ENCODE data around the gene CDHR2. TPM values are rescaled to one million over a fixed set of nuclear protein-coding genes. Genes with fewer than 3 reads are reported as not detected.

Gene CDHR2
- total RNA-seq, 2 donors from 2014 or later = 0.37 to 0.89 TPM

GRCh38 chr5:176560364-176560763 is 11.2 kb downstream of the CDHR2 start:
- peaks cover 4% of the 10 kb centered on the region for H3K9me3 Mint-ChIP-seq
- H3K4me1 Mint-ChIP-seq = no peaks in the 10 kb centered on the region
- H3K4me3 Mint-ChIP-seq = no peak overlapping the region
- Histone ChIP-seq H3K27ac (ENCODE audit: low read depth, low read length) (no peak overlapping the region), H3K36me3 (ENCODE audit: control insufficient read depth, insufficient read depth, low read length) (no peaks in the 10 kb centered on the region), H3K9me3 (ENCODE audit: control insufficient read depth, low read length) (no peaks in the 10 kb centered on the region), H3K27me3 (ENCODE audit: control insufficient read depth, insufficient read depth, low read length, poor library complexity, severe bottlenecking) (no peaks in the 10 kb centered on the region), H3K4me1 (ENCODE audit: control insufficient read depth, insufficient read depth, low read length) (peaks cover 2% of the 10 kb centered on the region), H3K9ac (ENCODE audit: extremely low read depth, low read length, poor library complexity, severe bottlenecking) (no peak overlapping the region), H3K4me3 (ENCODE audit: low read length) (no peak overlapping the region)
- no peaks in the 10 kb centered on the region for H3K36me3 Mint-ChIP-seq (ENCODE audit: low read depth)
- no peak for TF ChIP-seq CTCF (conservative IDR thresholded peaks at IDR 0.05)
- no peak overlapping the region for H3K27ac Mint-ChIP-seq
- 92 to 96% methylated on average over 7 of the region's 8 CpGs for WGBS, 2 experiments (ENCODE audit: insufficient coverage in 1 of 2, insufficient read length in 1 of 2)
- no peaks in the 10 kb centered on the region for H3K27me3 Mint-ChIP-seq (ENCODE audit: insufficient read depth)
- peak; percentile 35 for DNase-seq

GRCh38 chr5:176561259-176561658 is 12.1 kb downstream of the CDHR2 start:
- no peak overlapping the region for H3K4me3 ChIP-seq (ENCODE audit: low read length)
- H3K36me3 Mint-ChIP-seq (ENCODE audit: low read depth) = no peaks in the 10 kb centered on the region
- DNase-seq = no peak
- H3K4me1 ChIP-seq (ENCODE audit: control insufficient read depth, insufficient read depth, low read length) = peaks cover 6% of the 10 kb centered on the region
- H3K9ac ChIP-seq (ENCODE audit: extremely low read depth, low read length, poor library complexity, severe bottlenecking) = no peak overlapping the region
- H3K9me3 ChIP-seq (ENCODE audit: control insufficient read depth, low read length) = no peaks in the 10 kb centered on the region
- no peaks in the 10 kb centered on the region for H3K27me3 Mint-ChIP-seq (ENCODE audit: insufficient read depth)
- no peak overlapping the region for H3K27ac ChIP-seq (ENCODE audit: low read depth, low read length)
- H3K27me3 ChIP-seq (ENCODE audit: control insufficient read depth, insufficient read depth, low read length, poor library complexity, severe bottlenecking) = no peaks in the 10 kb centered on the region
- H3K4me3 Mint-ChIP-seq = no peak overlapping the region
- 89% methylated on average over 3 of the region's 3 CpGs; no CpG with 5 or more reads in 1 of the 2 experiments for WGBS, 2 experiments (ENCODE audit: insufficient coverage in 1 of 2, insufficient read length in 1 of 2)
- H3K9me3 Mint-ChIP-seq = peaks cover 11% of the 10 kb centered on the region
- peaks cover 7% of the 10 kb centered on the region for H3K4me1 Mint-ChIP-seq
- H3K27ac Mint-ChIP-seq = no peak overlapping the region
- no peak for TF ChIP-seq CTCF (conservative IDR thresholded peaks at IDR 0.05)
- no peaks in the 10 kb centered on the region for H3K36me3 ChIP-seq (ENCODE audit: control insufficient read depth, insufficient read depth, low read length)

GRCh38 chr5:176562189-176562588 is 13.0 kb downstream of the CDHR2 start:
- H3K4me1 Mint-ChIP-seq = peaks cover 7% of the 10 kb centered on the region
- no peaks in the 10 kb centered on the region for H3K36me3 ChIP-seq (ENCODE audit: control insufficient read depth, insufficient read depth, low read length)
- H3K4me3 ChIP-seq (ENCODE audit: low read length) = no peak overlapping the region
- WGBS, 2 experiments (ENCODE audit: insufficient coverage in 1 of 2, insufficient read length in 1 of 2) = 79 to 81% methylated on average over 6 to 8 of the region's 10 CpGs
- peak; percentile 43 for DNase-seq
- H3K27me3 ChIP-seq (ENCODE audit: control insufficient read depth, insufficient read depth, low read length, poor library complexity, severe bottlenecking) = no peaks in the 10 kb centered on the region
- H3K27ac Mint-ChIP-seq = no peak overlapping the region
- H3K9ac ChIP-seq (ENCODE audit: extremely low read depth, low read length, poor library complexity, severe bottlenecking) = no peak overlapping the region
- H3K27me3 Mint-ChIP-seq (ENCODE audit: insufficient read depth) = no peaks in the 10 kb centered on the region
- H3K4me1 ChIP-seq (ENCODE audit: control insufficient read depth, insufficient read depth, low read length) = peaks cover 6% of the 10 kb centered on the region
- H3K4me3 Mint-ChIP-seq = no peak overlapping the region
- H3K9me3 Mint-ChIP-seq = peaks cover 17% of the 10 kb centered on the region
- peaks cover 2% of the 10 kb centered on the region for H3K36me3 Mint-ChIP-seq (ENCODE audit: low read depth)
- H3K27ac ChIP-seq (ENCODE audit: low read depth, low read length) = no peak overlapping the region
- no peaks in the 10 kb centered on the region for H3K9me3 ChIP-seq (ENCODE audit: control insufficient read depth, low read length)
- no peak for TF ChIP-seq CTCF (conservative IDR thresholded peaks at IDR 0.05)

Measured in endodermal cell (in vitro differentiated cells).